Keratinocyte (primary cell): ENCODE measurements around the gene LGI4.

Experiments used
- CTCF ChIP-seq, 3 experiments: IDR thresholded peaks in 1 of 3; conservative IDR thresholded peaks in 1 of 3; optimal IDR thresholded peaks in 1 of 3; 2 replicates in 2 of 3; 3 replicates in 1 of 3; pipeline versions ENCODE3 to v1.5.1; 2011; ENCODE audit warnings: low read length in 3 of 3, mild to moderate bottlenecking in 3 of 3, moderate library complexity in 2 of 3, control low read depth in 1 of 3, inconsistent platforms in 1 of 3; ENCODE audit not compliant: insufficient read depth in 2 of 3; ENCODE audit errors: extremely low read depth in 1 of 3
- EZH2 ChIP-seq: IDR thresholded peaks from one replicate; pipeline ENCODE4 v1.6.1; 2012; ENCODE audit warnings: inconsistent platforms, mild to moderate bottlenecking, low read length, moderate library complexity

- TF ChIP-seq CTCF (optimal IDR thresholded peaks at IDR 0.05 in 1 of 3, IDR thresholded peaks at IDR 0.05 in 1 of 3, conservative IDR thresholded peaks at IDR 0.05 in 1 of 3; ENCODE audit: extremely low read depth in 1 of 3, insufficient read depth in 2 of 3, low read length in 3 of 3) (no peak), EZH2 (no peak)
These were observed 26.0 kb upstream of the LGI4 start for GRCh38 chr19:35160629-35161433.
